Middle frontal gyrus (tissue), 1 donor: ENCODE data around the gene PTPN12.
A peak's percentile ranks its signal among the peaks of the same experiment; 100 is the strongest.
"Not testable (repeated sequence)": the region's sequence is repeated elsewhere in the genome, so short reads cannot be mapped to it uniquely, and the experiment has no call there.

Experiments
- DNase-seq: peaks from one replicate; pipeline ENCODE4 v3.0.0-alpha.2; 2015; ENCODE audit warnings: low spot score; ENCODE audit errors: extremely low spot score

PTPN12 gene

GRCh38 chr7:77538281-77539212 is 1.5 kb downstream of the PTPN12 start:
- DNase-seq, result no peak

GRCh38 chr7:77540402-77540822 is 3.3 kb downstream of the PTPN12 start:
- DNase-seq, result no peak

GRCh38 chr7:77540993-77541392 is 3.9 kb downstream of the PTPN12 start:
- not testable (repeated sequence) for DNase-seq

- no peak for DNase-seq
Observed at GRCh38 chr7:77542409-77542808, 5.3 kb downstream of the PTPN12 start.

GRCh38 chr7:77542895-77543294 is 5.8 kb downstream of the PTPN12 start:
- no peak for DNase-seq

- DNase-seq, result no peak
Observed at GRCh38 chr7:77543910-77544309, 6.8 kb downstream of the PTPN12 start.

GRCh38 chr7:77544518-77544917 is 7.4 kb downstream of the PTPN12 start:
- no peak for DNase-seq

- no peak for DNase-seq
Observed at GRCh38 chr7:77548206-77548605, 11.1 kb downstream of the PTPN12 start.

GRCh38 chr7:77549106-77549870 is 12.2 kb downstream of the PTPN12 start:
- peak; percentile 39 for DNase-seq

GRCh38 chr7:77550586-77550985 is 13.5 kb downstream of the PTPN12 start:
- DNase-seq, result no peak

GRCh38 chr7:77553123-77553522 is 16.0 kb downstream of the PTPN12 start:
- DNase-seq, result no peak

GRCh38 chr7:77558284-77558967 is 21.3 kb downstream of the PTPN12 start:
- no peak for DNase-seq

- DNase-seq, result no peak
Observed at GRCh38 chr7:77561352-77561751, 24.3 kb downstream of the PTPN12 start.

GRCh38 chr7:77563275-77563674 is 26.2 kb downstream of the PTPN12 start:
- DNase-seq, result no peak

- no peak for DNase-seq
Observed at GRCh38 chr7:77565917-77566316, 28.8 kb downstream of the PTPN12 start.

- no peak for DNase-seq
Observed at GRCh38 chr7:77566421-77566820, 29.3 kb downstream of the PTPN12 start.

GRCh38 chr7:77569514-77570232 is 32.6 kb downstream of the PTPN12 start:
- DNase-seq, result no peak

- no peak for DNase-seq
Observed at GRCh38 chr7:77570330-77571011, 33.4 kb downstream of the PTPN12 start.

- DNase-seq, result no peak
Observed at GRCh38 chr7:77571801-77572200, 34.7 kb downstream of the PTPN12 start.

- DNase-seq, result no peak
Observed at GRCh38 chr7:77575187-77575586, 38.1 kb downstream of the PTPN12 start.

- no peak for DNase-seq
Observed at GRCh38 chr7:77576856-77577255, 39.8 kb downstream of the PTPN12 start.
